DND-41 (cell line): Measurements from ENCODE around the gene FGFBP2.

ENCODE experiments used
- ATAC-seq: fragments of 200-7000 bp; cut with Tn5 transposase; 3 replicates; pipeline ENCODE4 v1.9.1; 2021; ENCODE audit warnings: low read depth; ENCODE audit not compliant: insufficient read depth
- DNase-seq: peaks from one replicate; pipeline ENCODE4 v3.0.0-alpha.2; 2020
- H2AFZ ChIP-seq: 2 replicates; pipeline ENCODE4 v1.6.0; 2012; ENCODE audit warnings: low read depth, low read length
- H3K27ac ChIP-seq: 2 replicates; pipeline ENCODE4 v1.5.1; 2012; ENCODE audit warnings: low read length, inconsistent platforms
- H3K27me3 ChIP-seq: fragments of 200-600 bp; sonication (generic); 2 replicates; pipeline ENCODE4 v1.6.0; 2012; ENCODE audit warnings: low read length, mild to moderate bottlenecking, inconsistent platforms; ENCODE audit not compliant: insufficient read depth, poor library complexity
- H3K36me3 ChIP-seq: 2 replicates; pipeline ENCODE4 v1.5.1; 2012; ENCODE audit warnings: low read length, inconsistent platforms; ENCODE audit not compliant: insufficient read depth
- H3K4me1 ChIP-seq: 2 replicates; pipeline ENCODE4 v1.5.1; 2012; ENCODE audit warnings: mild to moderate bottlenecking, low read length; ENCODE audit not compliant: insufficient read depth
- H3K4me2 ChIP-seq: 2 replicates; pipeline ENCODE4 v1.6.0; 2012; ENCODE audit warnings: mild to moderate bottlenecking, moderate library complexity, low read length, inconsistent platforms; ENCODE audit not compliant: insufficient read depth
- H3K4me3 ChIP-seq, 2 experiments: fragments of 200-600 bp in 1 of 2; shearing (Covaris generic) in 1 of 2; 2 replicates each; pipeline ENCODE4 v1.5.1; 2012 to 2016; ENCODE audit warnings: inconsistent platforms in 2 of 2, low read length in 2 of 2, mild to moderate bottlenecking in 2 of 2, low read depth in 1 of 2, moderate library complexity in 1 of 2
- H3K79me2 ChIP-seq: 2 replicates; pipeline ENCODE4 v1.6.0; 2012; ENCODE audit warnings: low read length, inconsistent platforms; ENCODE audit not compliant: insufficient read depth
- H3K9ac ChIP-seq: 2 replicates; pipeline ENCODE4 v1.6.0; 2012; ENCODE audit warnings: low read depth, mild to moderate bottlenecking, inconsistent platforms, low read length, moderate library complexity
- H3K9me3 ChIP-seq: 2 replicates; pipeline ENCODE4 v1.5.1; 2012; ENCODE audit warnings: low read length, moderate library complexity, mild to moderate bottlenecking, inconsistent platforms; ENCODE audit not compliant: insufficient read depth, severe bottlenecking
- H4K20me1 ChIP-seq: 2 replicates; pipeline ENCODE4 v1.6.0; 2012; ENCODE audit warnings: low read length; ENCODE audit not compliant: insufficient read depth
- CTCF ChIP-seq: IDR thresholded peaks from 2 replicates; pipeline ENCODE4 v1.5.1; 2012; ENCODE audit warnings: borderline replicate concordance, low read length, moderate library complexity, mild to moderate bottlenecking; ENCODE audit not compliant: poor library complexity, severe bottlenecking; ENCODE audit errors: extremely low read depth
- EZH2 ChIP-seq: IDR thresholded peaks from 3 replicates; pipeline ENCODE4 v1.6.1; 2012; ENCODE audit warnings: borderline replicate concordance, low read depth, mild to moderate bottlenecking, moderate library complexity, low read length, inconsistent platforms; ENCODE audit not compliant: severe bottlenecking

The FGFBP2 gene

GRCh38 chr4:15935504-15936402 lies 27.2 kb downstream of the FGFBP2 start:
- Histone ChIP-seq H3K9ac (no peak overlapping the region), H3K27me3 (peaks cover 11% of the 10 kb centered on the region), H3K9me3 (no peaks in the 10 kb centered on the region), H3K4me1 (no peaks in the 10 kb centered on the region), H2AFZ (no peak overlapping the region), H3K36me3 (no peaks in the 10 kb centered on the region), H3K4me3 (no peak overlapping the region), H3K27ac (no peak overlapping the region), H4K20me1 (no peaks in the 10 kb centered on the region), H3K79me2 (no peaks in the 10 kb centered on the region), H3K4me2 (no peak overlapping the region)
- no peak for ATAC-seq
- no peak for TF ChIP-seq EZH2
- TF ChIP-seq CTCF: no peak
- DNase-seq: no peak

- H3K9me3 ChIP-seq: no peaks in the 10 kb centered on the region
- H4K20me1 ChIP-seq: no peaks in the 10 kb centered on the region
- H3K27me3 ChIP-seq: peaks cover 12% of the 10 kb centered on the region
- H3K79me2 ChIP-seq: no peaks in the 10 kb centered on the region
- DNase-seq (no peak), ATAC-seq (no peak)
- no peak overlapping the region for H3K27ac ChIP-seq
- no peak for TF ChIP-seq CTCF
- TF ChIP-seq EZH2: no peak
- no peaks in the 10 kb centered on the region for H3K4me1 ChIP-seq
- no peak overlapping the region for H3K4me2 ChIP-seq
- H2AFZ ChIP-seq: no peak overlapping the region
- no peak overlapping the region for H3K9ac ChIP-seq
- H3K36me3 ChIP-seq: no peaks in the 10 kb centered on the region
- no peak overlapping the region for H3K4me3 ChIP-seq
These were observed 28.7 kb downstream of the FGFBP2 start for GRCh38 chr4:15934259-15934658.

- no peak for TF ChIP-seq EZH2
- no peak for TF ChIP-seq CTCF
- no peak overlapping the region for H3K9ac ChIP-seq
- no peaks in the 10 kb centered on the region for H4K20me1 ChIP-seq
- DNase-seq: no peak
- H3K27me3 ChIP-seq: peaks cover 8% of the 10 kb centered on the region
- no peak overlapping the region for H2AFZ ChIP-seq
- no peak overlapping the region for H3K4me3 ChIP-seq
- H3K4me1 ChIP-seq: no peaks in the 10 kb centered on the region
- no peak overlapping the region for H3K27ac ChIP-seq
- no peaks in the 10 kb centered on the region for H3K79me2 ChIP-seq
- no peaks in the 10 kb centered on the region for H3K36me3 ChIP-seq
- no peaks in the 10 kb centered on the region for H3K9me3 ChIP-seq
- no peak for ATAC-seq
- no peak overlapping the region for H3K4me2 ChIP-seq
These were observed 31.3 kb downstream of the FGFBP2 start for GRCh38 chr4:15931451-15932210.
